D721Med (cell line): ENCODE data around the gene IRGC.

Experiments used
- DNase-seq: peaks from one replicate; pipeline ENCODE4 v3.0.0; 2011; ENCODE audit warnings: low spot score; ENCODE audit not compliant: insufficient read length
- FAIRE-seq: peaks from 2 replicates; lab custom pipeline; 2011; peaks lifted over from hg19 to GRCh38; lab: Jason Lieb, UNC
- CTCF ChIP-seq: IDR thresholded peaks from 2 replicates; pipeline ENCODE4 v1.5.1; 2012; ENCODE audit warnings: mild to moderate bottlenecking, control low read depth; ENCODE audit not compliant: insufficient read depth; ENCODE audit errors: missing control alignments

Gene IRGC

DNA sequence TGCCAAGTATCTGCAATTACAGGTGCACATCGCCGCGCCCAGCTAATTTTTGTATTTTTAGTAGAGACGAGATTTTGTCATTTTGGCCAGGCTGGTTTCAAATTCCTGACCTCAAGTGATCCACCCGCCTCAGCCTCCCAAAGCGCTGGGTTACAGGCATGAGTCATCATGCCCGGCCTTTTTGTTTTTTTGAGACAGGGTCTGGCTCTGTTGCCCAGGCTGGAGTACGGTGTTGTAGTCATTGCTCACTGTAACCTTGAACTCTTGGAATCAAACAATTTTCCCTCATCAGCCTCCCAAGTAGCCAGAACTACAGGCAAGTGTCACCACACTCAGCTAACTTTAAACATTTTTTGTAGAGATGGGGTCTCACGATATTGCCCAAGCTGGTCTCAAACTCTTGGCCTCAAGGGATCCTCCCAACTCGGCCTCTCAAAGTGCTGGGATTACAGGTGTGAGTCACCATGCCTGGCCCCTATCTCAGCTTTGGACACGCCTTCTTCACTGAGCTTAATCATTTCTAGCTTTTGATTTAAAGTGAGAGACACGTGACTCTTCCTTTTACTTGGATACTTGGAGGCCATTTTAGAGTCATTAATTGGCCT lies 4.0 kb upstream of the IRGC start:
- DNase-seq (no peak), FAIRE-seq (no peak)
- TF ChIP-seq CTCF, result no peak

- no peak for TF ChIP-seq CTCF
- DNase-seq (no peak), FAIRE-seq (no peak)
These were observed 2.7 kb upstream of the IRGC start for GRCh38 chr19:43713208-43713607.

GRCh38 chr19:43718627-43719377 lies 2.9 kb downstream of the IRGC start:
- TF ChIP-seq CTCF, result no peak
- FAIRE-seq (no peak), DNase-seq (no peak)

GRCh38 chr19:43719378-43719868 lies 3.5 kb downstream of the IRGC start:
- DNase-seq, result no peak
- TF ChIP-seq CTCF, result no peak
- FAIRE-seq, result no peak

DNA sequence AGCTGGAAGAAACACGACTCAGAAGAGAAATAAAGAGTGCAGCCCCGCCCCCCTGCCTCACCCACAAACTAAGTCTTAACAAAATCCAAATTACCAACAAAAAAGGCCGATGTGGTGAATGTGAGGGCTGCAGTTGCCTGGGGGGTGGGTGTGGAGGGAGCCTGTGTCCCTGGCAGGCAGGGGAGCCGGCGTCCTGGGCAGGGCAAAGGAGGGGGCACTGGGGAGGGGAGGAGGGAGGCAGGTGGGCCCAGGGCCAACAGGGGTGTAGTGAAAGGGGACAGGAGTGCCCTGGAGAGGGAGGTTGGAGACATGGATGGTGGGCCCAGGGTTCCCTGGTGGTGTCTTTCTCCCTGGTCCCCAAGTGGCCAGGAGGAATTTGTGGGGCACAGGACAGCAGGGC lies 4.0 kb downstream of the IRGC start:
- TF ChIP-seq CTCF, result no peak
- DNase-seq, result no peak
- no peak for FAIRE-seq

- no peak for TF ChIP-seq CTCF
- DNase-seq (no peak), FAIRE-seq (no peak)
These were observed 5.1 kb downstream of the IRGC start for GRCh38 chr19:43720936-43721335.
